Loucy (cell line): ENCODE measurements around the gene ZNRF1.

Experiments
- H2AFZ ChIP-seq: fragments of 200-600 bp; sonication (generic); 2 replicates; pipeline ENCODE4 v1.6.0; 2016; ENCODE audit warnings: antibody characterized with exemption, mild to moderate bottlenecking, low read length, moderate library complexity
- H3F3A ChIP-seq: fragments of 200-600 bp; 2 replicates; pipeline ENCODE4 v1.6.0; 2016; ENCODE audit warnings: antibody characterized with exemption, low read depth, mild to moderate bottlenecking
- H3K27me3 ChIP-seq: fragments of 200-600 bp; sonication (generic); 2 replicates; pipeline ENCODE4 v1.6.1; 2014; ENCODE audit warnings: low read length, mild to moderate bottlenecking; ENCODE audit not compliant: insufficient read depth, poor library complexity, severe bottlenecking
- H3K36me3 ChIP-seq: fragments of 200-600 bp; sonication (generic); 2 replicates; pipeline ENCODE4 v1.6.1; 2016; ENCODE audit warnings: low read length; ENCODE audit not compliant: insufficient read depth
- H3K4me1 ChIP-seq: fragments of 200-600 bp; sonication (generic); 2 replicates; pipeline ENCODE4 v1.5.1; 2014; ENCODE audit warnings: low read length, mild to moderate bottlenecking; ENCODE audit not compliant: insufficient read depth, poor library complexity, severe bottlenecking
- H3K4me2 ChIP-seq: fragments of 200-600 bp; sonication (generic); 2 replicates; pipeline ENCODE4 v1.6.0; 2014; ENCODE audit warnings: antibody characterized with exemption, low read length, low read depth, mild to moderate bottlenecking; ENCODE audit not compliant: poor library complexity, severe bottlenecking
- H3K4me3 ChIP-seq: fragments of 200-600 bp; sonication (generic); 2 replicates; pipeline ENCODE4 v1.5.1; 2014; ENCODE audit warnings: low read length, mild to moderate bottlenecking, mixed read lengths; ENCODE audit not compliant: poor library complexity, severe bottlenecking
- H3K79me2 ChIP-seq: fragments of 200-600 bp; sonication (generic); 2 replicates; pipeline ENCODE4 v1.6.1; 2014; ENCODE audit warnings: low read length; ENCODE audit not compliant: insufficient read depth
- H3K9ac ChIP-seq: fragments of 200-600 bp; sonication (generic); 2 replicates; pipeline ENCODE4 v1.6.0; 2014; ENCODE audit warnings: mild to moderate bottlenecking, low read depth, low read length, moderate library complexity; ENCODE audit not compliant: poor library complexity, severe bottlenecking
- H3K9me2 ChIP-seq: fragments of 200-600 bp; sonication (generic); replicated peaks from 2 replicates; pipeline ENCODE4 v1.6.1; 2016; ENCODE audit warnings: low read depth, low read length, mixed read lengths
- H3K9me3 ChIP-seq: fragments of 200-600 bp; sonication (generic); 2 replicates; pipeline ENCODE4 v1.6.1; 2014; ENCODE audit warnings: mild to moderate bottlenecking, antibody characterized with exemption, low read length, low read depth; ENCODE audit not compliant: insufficient read depth
- H4K20me1 ChIP-seq: fragments of 200-600 bp; sonication (generic); 2 replicates; pipeline ENCODE4 v1.6.0; 2014; ENCODE audit warnings: antibody characterized with exemption, low read length, mild to moderate bottlenecking; ENCODE audit not compliant: insufficient read depth, poor library complexity, severe bottlenecking
- CTCF ChIP-seq: fragments of 200-600 bp; sonication (generic); conservative IDR thresholded peaks from 2 replicates; pipeline ENCODE4 v1.5.1; 2014; ENCODE audit warnings: mild to moderate bottlenecking, antibody characterized with exemption, low read length
- EZH2phosphoT487 ChIP-seq: fragments of 200-600 bp; IDR thresholded peaks from 2 replicates; pipeline ENCODE4 v1.6.1; 2018; ENCODE audit warnings: antibody characterized with exemption, mild to moderate bottlenecking, moderate library complexity, borderline replicate concordance

Gene ZNRF1

GRCh38 chr16:74998481-74999218, at the start of gene ZNRF1:
ZNRF1 (plus strand) TSS chr16:74999024; CDS start chr16:74999672, 648 bp downstream.
- Histone ChIP-seq H3K79me2 (peaks cover 46% of the 10 kb centered on the region), H3F3A (no peaks in the 10 kb centered on the region), H3K9me2 (no peaks in the 10 kb centered on the region), H2AFZ (peak within 1 kb of the TSS; percentile 0; the same call in 1 of the 2 replicates), H3K4me2 (peak within 1 kb of the TSS; percentile 86), H3K9ac (peak within 1 kb of the TSS; percentile 99), H3K4me3 (peak within 1 kb of the TSS; percentile 100), H3K9me3 (no peaks in the 10 kb centered on the region), H3K4me1 (peaks cover 14% of the 10 kb centered on the region), H3K36me3 (peaks cover 11% of the 10 kb centered on the region; the same call in 1 of the 2 replicates), H3K27me3 (peaks cover 23% of the 10 kb centered on the region), H4K20me1 (peaks cover 43% of the 10 kb centered on the region)
- no peak for TF ChIP-seq EZH2phosphoT487
- peak; percentile 88 for TF ChIP-seq CTCF

GRCh38 chr16:74949309-74949708, 49.5 kb upstream of the ZNRF1 start:
- H2AFZ ChIP-seq = no peak overlapping the region
- H3K9me2 ChIP-seq = no peaks in the 10 kb centered on the region
- no peaks in the 10 kb centered on the region for H3F3A ChIP-seq
- no peaks in the 10 kb centered on the region for H3K4me1 ChIP-seq
- H3K4me2 ChIP-seq = no peak overlapping the region
- H3K4me3 ChIP-seq = no peak overlapping the region
- TF ChIP-seq EZH2phosphoT487 = no peak
- TF ChIP-seq CTCF = no peak
- H4K20me1 ChIP-seq = no peaks in the 10 kb centered on the region
- no peaks in the 10 kb centered on the region for H3K79me2 ChIP-seq
- no peaks in the 10 kb centered on the region for H3K9me3 ChIP-seq
- H3K27me3 ChIP-seq = no peaks in the 10 kb centered on the region
- H3K36me3 ChIP-seq = peaks cover 34% of the 10 kb centered on the region; the same call in 1 of the 2 replicates
- no peak overlapping the region for H3K9ac ChIP-seq

- Histone ChIP-seq H3K4me2 (no peak overlapping the region), H3K36me3 (peaks cover 43% of the 10 kb centered on the region; the same call in 1 of the 2 replicates), H4K20me1 (no peaks in the 10 kb centered on the region), H3K79me2 (no peaks in the 10 kb centered on the region), H3F3A (no peaks in the 10 kb centered on the region), H3K9ac (no peak overlapping the region), H3K9me3 (no peaks in the 10 kb centered on the region), H3K9me2 (no peaks in the 10 kb centered on the region), H3K4me3 (no peak overlapping the region), H3K4me1 (no peaks in the 10 kb centered on the region), H3K27me3 (no peaks in the 10 kb centered on the region), H2AFZ (no peak overlapping the region)
- no peak for TF ChIP-seq EZH2phosphoT487
- TF ChIP-seq CTCF = no peak
These were observed 48.3 kb upstream of the ZNRF1 start for GRCh38 chr16:74950511-74950910.
